ENCODE results near the gene PAGE4.

Gene PAGE4

DNA sequence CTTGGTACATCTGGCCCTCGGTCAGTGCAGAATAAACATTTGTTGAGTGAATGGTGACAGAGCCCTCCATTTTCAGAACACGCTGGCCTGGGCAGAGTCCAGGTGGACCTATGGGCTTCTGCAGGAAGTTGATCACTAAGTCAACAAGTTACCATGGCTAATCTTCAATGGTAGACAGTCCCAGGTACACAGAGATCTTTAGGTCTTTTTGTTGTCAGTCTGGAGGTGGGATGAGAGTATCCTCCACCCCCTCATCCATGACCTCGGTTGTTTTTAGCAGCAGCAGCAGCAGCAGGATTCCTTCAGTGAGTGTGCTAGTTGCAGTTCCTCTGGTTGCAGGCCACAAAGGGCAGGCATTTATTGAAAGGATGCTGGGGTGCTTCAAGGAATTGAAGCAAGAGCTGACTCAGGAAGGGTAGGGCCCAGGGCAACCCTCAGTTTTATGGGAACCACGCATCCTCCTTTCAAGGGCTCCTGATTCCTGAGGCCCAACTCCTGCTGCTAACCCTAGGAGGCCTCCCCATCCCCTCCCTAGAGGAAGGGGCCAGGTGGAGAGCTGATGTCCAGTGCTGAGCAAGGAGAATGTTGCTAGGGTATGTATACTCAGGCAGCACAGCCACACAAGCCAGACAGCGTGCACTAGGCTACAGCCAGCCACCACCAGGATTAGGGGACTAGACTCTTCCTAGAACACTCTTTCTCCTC, 48.4 kb downstream of the PAGE4 start:
- no peak for DNase-seq

DNA sequence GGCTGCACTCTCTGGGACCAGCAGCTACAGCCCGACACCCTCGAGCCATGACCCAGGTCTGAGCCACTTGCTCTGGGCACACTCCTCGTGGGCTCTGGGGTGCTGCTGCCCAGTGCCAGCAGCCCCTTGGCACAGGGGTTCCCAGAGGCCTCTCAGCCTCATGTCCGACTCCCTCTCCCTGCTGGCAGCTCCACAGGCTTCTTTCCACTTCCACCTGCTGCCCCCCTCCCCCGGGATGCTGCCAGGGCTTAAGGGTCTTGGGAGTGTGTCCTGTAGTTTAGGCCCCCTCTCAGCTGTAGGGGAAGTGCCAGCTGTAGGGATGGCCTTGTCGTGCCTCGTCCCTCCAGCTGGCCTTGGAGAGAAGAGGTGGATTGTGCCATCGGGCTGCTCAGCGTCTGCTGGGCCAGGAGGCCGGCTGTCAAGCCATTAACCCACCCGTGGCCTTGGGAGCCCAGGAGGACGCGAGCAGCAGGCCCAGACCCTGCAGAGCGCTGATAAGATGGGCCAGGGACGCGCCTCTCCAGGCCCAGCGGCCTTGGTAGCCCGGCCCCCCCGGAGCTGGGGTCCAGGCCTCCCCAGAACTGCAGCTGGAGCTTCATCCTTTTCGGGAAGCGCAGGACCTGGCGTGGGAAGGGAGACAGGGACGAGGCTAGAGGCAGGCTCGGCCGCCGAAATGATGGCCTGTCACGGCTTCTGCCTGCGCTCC, 49.2 kb downstream of the PAGE4 start:
- DNase-seq, result no peak

DNA sequence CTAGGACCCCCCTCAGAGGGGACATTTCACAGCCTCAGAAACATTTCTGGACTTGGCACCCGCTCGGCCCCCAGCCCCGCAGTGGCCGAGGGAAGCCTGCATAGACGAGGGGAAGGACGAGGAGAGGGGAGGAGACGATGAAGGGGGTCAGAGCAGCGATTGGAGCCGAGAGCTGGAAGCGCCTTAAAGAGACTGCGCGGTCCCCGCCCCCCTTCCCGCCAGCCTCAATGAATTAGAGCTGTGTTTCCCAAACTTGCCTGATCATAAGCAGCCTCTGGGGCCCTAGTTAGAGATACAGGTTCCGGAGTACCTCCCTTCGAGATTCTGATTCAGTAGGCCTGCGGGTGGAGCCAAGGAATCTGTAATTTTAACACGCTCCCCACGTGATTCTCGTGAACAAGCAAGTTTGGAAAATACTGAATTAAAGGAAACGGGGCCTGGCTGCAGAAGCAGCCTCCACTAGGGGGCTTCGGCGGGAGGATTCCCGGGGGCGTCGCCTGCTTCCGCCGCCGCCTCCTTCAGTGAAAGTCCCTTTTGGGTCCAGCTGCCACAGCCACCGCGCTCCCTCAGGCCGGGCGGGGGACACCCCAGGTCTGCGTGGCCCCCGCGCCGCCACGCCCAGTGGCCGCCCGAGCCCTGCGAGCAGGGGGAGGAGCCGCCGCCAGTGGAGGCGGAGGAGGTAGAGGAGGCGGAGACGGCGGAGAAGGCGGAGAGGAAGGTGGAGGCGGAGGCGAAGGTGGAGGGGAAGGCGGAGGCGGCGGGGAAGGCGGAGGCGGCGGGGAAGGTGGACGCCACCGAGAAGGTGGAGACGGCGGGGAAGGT, 49.9 kb downstream of the PAGE4 start, which contains the start of gene USP27X:
TSS of gene USP27X (plus strand) at position 651 of the 822 bp plus-strand sequence. CDS start 824 bp downstream, outside the sequence.
- DNase-seq, result peak; percentile 82

DNA sequence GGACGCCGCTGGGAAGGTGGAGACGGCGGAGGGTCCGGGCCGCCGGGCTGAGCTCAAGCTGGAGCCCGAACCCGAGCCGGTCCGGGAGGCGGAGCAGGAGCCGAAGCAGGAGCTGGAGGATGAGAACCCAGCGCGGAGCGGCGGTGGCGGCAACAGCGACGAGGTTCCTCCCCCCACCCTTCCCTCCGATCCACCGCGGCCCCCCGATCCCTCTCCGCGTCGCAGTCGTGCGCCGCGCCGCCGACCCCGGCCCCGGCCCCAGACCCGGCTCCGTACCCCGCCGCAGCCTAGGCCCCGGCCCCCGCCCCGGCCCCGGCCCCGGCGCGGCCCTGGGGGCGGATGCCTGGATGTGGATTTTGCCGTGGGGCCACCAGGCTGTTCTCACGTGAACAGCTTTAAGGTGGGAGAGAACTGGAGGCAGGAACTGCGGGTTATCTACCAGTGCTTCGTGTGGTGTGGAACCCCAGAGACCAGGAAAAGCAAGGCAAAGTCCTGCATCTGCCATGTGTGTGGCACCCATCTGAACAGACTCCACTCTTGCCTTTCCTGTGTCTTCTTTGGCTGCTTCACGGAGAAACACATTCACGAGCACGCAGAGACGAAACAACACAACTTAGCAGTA, 50.7 kb downstream of the PAGE4 start:
- no peak for DNase-seq

DNA sequence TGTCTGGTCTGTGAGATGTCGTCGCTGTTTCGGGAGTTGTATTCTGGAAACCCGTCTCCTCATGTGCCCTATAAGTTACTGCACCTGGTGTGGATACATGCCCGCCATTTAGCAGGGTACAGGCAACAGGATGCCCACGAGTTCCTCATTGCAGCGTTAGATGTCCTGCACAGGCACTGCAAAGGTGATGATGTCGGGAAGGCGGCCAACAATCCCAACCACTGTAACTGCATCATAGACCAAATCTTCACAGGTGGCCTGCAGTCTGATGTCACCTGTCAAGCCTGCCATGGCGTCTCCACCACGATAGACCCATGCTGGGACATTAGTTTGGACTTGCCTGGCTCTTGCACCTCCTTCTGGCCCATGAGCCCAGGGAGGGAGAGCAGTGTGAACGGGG, 51.6 kb downstream of the PAGE4 start:
- DNase-seq, result no peak
